A673 (cell line): ENCODE measurements around the gene PLA2G4F. TPM values are rescaled to one million over a fixed set of nuclear protein-coding genes. Genes with fewer than 3 reads are reported as not detected.
A peak's percentile ranks its signal among the peaks of the same experiment; 100 is the strongest.

Experiments used
- BruUV-seq: library from RNA; stranded (reverse); fragments of 400-500 nt; replicated peaks from 2 replicates; lab custom pipeline; 2021; lab: Mats Ljungman, UMichigan
- CTCF ChIA-PET: fragments of 300-600 bp; sonication (Branson Sonifier 250); formaldehyde crosslinking; loops from one replicate; lab custom pipeline; 2022; ENCODE audit warnings: antibody characterized with exemption; lab: Charles Lee
- POLR2A ChIA-PET: fragments of 300-600 bp; sonication (Branson Sonifier 250); formaldehyde crosslinking; loops from one replicate; lab custom pipeline; 2022; ENCODE audit warnings: antibody characterized with exemption; ENCODE audit not compliant: low non-redundant PET; lab: Charles Lee
- DNase-seq: peaks from one replicate; pipeline ENCODE4 v3.0.0-alpha.2; 2015; ENCODE audit warnings: low spot score
- H3K27ac ChIP-seq: fragments of 200-600 bp; sonication (generic); 2 replicates; pipeline ENCODE4 v1.5.1; 2016; ENCODE audit warnings: mixed run types, low read depth, mild to moderate bottlenecking, mixed read lengths, antibody characterized with exemption, low read length; ENCODE audit not compliant: poor library complexity, severe bottlenecking
- H3K27me3 ChIP-seq: fragments of 200-600 bp; sonication (generic); replicated peaks from 2 replicates; pipeline ENCODE4 v1.6.1; 2017; ENCODE audit warnings: mixed run types, low read depth, mild to moderate bottlenecking, mixed read lengths, antibody characterized with exemption, low read length; ENCODE audit not compliant: insufficient read depth, poor library complexity
- H3K36me3 ChIP-seq: fragments of 200-600 bp; sonication (generic); 2 replicates; pipeline ENCODE4 v1.6.1; 2016; ENCODE audit warnings: mixed run types, mild to moderate bottlenecking, mixed read lengths, antibody characterized with exemption, low read length; ENCODE audit not compliant: insufficient read depth, poor library complexity, severe bottlenecking
- H3K4me1 ChIP-seq: fragments of 200-600 bp; sonication (generic); 2 replicates; pipeline ENCODE4 v1.6.1; 2017; ENCODE audit warnings: mixed run types, mild to moderate bottlenecking, mixed read lengths, antibody characterized with exemption, low read length; ENCODE audit not compliant: insufficient read depth, poor library complexity, severe bottlenecking
- H3K4me3 ChIP-seq: fragments of 200-600 bp; sonication (generic); 2 replicates; pipeline ENCODE4 v1.5.1; 2016; ENCODE audit warnings: low read depth, mixed run types, mild to moderate bottlenecking, mixed read lengths, low read length; ENCODE audit not compliant: poor library complexity, severe bottlenecking
- H3K9me3 ChIP-seq: fragments of 200-600 bp; sonication (generic); 2 replicates; pipeline ENCODE4 v1.6.1; 2016; ENCODE audit warnings: mixed run types, low read depth, mild to moderate bottlenecking, mixed read lengths, antibody characterized with exemption, low read length; ENCODE audit not compliant: poor library complexity, severe bottlenecking
- EZH2 ChIP-seq: fragments of 200-600 bp; sonication (generic); IDR thresholded peaks from 2 replicates; pipeline ENCODE4 v1.6.1; 2017; ENCODE audit warnings: borderline replicate concordance, low read depth, mild to moderate bottlenecking, mixed read lengths, antibody characterized with exemption, low read length; ENCODE audit not compliant: poor library complexity, severe bottlenecking
- intact Hi-C: fragments of 100-400 bp; cut with micrococcal nuclease; formaldehyde crosslinking; loops from one replicate; pipeline ENCODE4 v1.10.0; 2022; ENCODE audit not compliant: unreplicated experiment
- total RNA-seq: library from RNA; stranded (reverse); gene quantifications from 2 replicates; pipeline ENCODE4 v1.2.3, GENCODE V29; 2021
- TF ChIP-seq, protein P1 (sequence below): fragments of 300-800, 200-600 bp; sonication (generic); conservative IDR thresholded peaks from 2 replicates; pipeline ENCODE4 v1.5.1; 2017; ENCODE audit warnings: low read depth, mild to moderate bottlenecking, antibody characterized with exemption, low read length, moderate library complexity, mixed read lengths

The PLA2G4F gene
- total RNA-seq, 1 experiment from 2014 or later = not detected

DNA sequence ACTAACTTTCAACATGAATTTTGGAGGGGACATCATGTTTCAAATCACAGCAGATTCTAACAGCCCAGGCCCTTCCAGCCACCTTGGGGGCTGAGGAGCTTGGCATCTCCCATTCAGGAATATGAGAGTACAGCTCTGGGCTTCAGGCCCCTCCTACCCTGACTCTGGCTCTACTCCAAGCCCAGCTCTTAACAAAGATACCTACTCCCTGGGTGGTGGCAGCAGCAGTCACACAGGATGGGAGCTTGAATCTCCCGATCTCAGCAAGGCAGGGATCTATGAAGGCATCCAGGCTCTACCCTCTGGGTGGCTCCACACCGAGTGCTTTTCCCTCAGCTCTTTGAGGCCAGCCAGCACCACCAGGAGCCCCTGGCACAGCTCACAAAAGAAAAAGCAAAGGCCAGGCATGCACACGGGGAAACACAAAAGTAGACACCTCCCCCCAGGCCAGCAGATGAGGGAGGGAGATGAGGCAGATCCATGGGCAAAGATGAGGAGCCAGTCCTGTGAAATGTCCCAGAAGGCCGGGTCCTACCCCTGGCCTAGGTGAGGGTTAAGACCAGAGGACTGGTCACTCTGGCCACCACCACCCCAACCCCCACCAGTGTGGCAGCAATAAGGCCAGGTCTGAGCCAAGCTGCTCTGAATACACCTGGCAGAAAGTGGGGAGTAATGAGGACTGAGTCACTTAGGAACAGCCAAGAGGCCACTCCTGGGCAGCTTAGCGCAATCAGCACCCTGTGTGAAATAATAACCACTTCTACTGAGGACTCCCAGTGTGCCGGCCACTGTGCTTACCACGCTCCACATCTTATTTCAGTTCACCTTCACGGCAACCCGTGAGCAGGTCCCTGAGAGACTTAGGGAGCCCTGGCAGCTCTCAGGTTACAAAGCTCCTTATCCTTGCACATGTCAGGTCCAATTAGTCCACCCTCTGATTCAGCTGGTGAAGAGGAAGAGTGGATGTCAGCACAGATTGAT, 24.3 kb downstream of the PLA2G4F start:
- DNase-seq = peak; percentile 71
- Histone ChIP-seq H3K27me3 (no peaks in the 10 kb centered on the region), H3K4me3 (no peak overlapping the region), H3K9me3 (no peaks in the 10 kb centered on the region), H3K27ac (no peak overlapping the region), H3K4me1 (peaks cover 18% of the 10 kb centered on the region), H3K36me3 (no peaks in the 10 kb centered on the region)
- no TSS peak for BruUV-seq
- ChIA-PET CTCF (interaction anchor here (1.2 kb wide), 1 partner anchor 64 kb away, joined by 3 read pairs; no protein-coding TSS in a partner anchor), POLR2A (no interaction called here)
- TF ChIP-seq, protein P1, sequence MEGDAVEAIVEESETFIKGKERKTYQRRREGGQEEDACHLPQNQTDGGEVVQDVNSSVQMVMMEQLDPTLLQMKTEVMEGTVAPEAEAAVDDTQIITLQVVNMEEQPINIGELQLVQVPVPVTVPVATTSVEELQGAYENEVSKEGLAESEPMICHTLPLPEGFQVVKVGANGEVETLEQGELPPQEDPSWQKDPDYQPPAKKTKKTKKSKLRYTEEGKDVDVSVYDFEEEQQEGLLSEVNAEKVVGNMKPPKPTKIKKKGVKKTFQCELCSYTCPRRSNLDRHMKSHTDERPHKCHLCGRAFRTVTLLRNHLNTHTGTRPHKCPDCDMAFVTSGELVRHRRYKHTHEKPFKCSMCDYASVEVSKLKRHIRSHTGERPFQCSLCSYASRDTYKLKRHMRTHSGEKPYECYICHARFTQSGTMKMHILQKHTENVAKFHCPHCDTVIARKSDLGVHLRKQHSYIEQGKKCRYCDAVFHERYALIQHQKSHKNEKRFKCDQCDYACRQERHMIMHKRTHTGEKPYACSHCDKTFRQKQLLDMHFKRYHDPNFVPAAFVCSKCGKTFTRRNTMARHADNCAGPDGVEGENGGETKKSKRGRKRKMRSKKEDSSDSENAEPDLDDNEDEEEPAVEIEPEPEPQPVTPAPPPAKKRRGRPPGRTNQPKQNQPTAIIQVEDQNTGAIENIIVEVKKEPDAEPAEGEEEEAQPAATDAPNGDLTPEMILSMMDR = no peak
- no peak for TF ChIP-seq EZH2
- intact Hi-C loops = loop anchor here (5.0 kb wide), 2 partner anchors 50 to 145 kb away; no protein-coding TSS in a partner anchor

DNA sequence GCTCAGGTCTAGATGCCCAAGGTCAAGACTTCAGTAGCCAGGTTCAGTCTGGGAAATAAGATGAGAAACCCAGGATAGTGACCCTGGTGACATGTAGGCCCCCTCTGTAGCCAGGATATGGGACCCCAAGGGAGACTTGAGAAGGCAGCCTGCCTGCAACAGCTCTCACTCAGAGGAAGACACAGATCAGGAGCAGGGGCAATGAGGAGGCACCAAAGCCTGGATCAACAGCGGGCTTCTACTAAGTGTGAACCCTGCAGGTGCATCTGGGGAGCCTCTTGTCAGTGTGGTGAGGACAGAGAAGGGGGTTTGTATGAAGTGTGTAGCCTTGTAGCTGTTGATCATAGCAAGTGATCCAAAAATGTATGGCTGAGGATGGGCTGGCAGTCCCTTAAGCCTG, 25.4 kb downstream of the PLA2G4F start:
- Histone ChIP-seq H3K9me3 (no peaks in the 10 kb centered on the region), H3K4me3 (no peak overlapping the region), H3K27me3 (no peaks in the 10 kb centered on the region), H3K36me3 (no peaks in the 10 kb centered on the region), H3K4me1 (peaks cover 18% of the 10 kb centered on the region), H3K27ac (no peak overlapping the region)
- CTCF ChIA-PET = no interaction called here
- no TSS peak for BruUV-seq
- TF ChIP-seq EZH2 = no peak
- TF ChIP-seq, protein P1 = no peak
- DNase-seq = no peak
- intact Hi-C loops = loop anchor here (5.0 kb wide), 2 partner anchors 49 to 144 kb away; no protein-coding TSS in a partner anchor
- POLR2A ChIA-PET = no interaction called here

DNA sequence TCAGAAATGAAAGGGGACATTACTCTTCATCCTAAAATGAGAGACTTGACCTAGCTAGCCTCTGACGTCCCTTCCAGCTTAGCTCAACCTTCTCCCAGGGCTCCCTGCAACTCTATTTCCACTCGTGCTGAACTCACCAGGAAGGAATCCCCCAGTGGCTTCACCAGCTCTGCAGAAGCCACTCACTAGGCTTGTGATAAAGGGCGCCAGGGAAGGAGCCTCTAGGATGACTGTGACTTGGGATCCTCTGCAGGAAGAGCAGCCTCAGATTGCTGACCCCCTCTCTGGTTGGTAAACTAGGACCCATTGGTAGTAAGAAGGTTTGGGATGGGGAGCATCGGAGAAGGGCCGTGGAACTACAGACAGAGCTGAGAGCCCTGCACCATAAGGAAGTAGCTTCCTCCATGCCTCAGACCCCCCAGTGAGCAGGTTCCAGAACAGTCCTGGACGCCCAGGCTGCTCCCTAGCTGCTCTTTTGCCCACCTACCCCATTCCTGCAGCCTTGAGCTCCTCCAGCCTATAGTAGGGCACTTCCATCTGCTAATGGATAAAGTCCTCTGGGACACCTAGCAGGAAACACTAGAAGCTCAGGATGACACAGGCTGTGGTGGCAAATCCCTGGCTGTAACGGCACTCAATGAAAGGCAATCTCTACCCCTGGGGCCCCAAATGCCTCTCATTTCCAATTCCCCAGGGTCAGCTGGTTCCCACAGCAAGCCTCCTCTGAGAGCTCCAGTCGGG, 26.0 kb downstream of the PLA2G4F start:
- no peaks in the 10 kb centered on the region for H3K27me3 ChIP-seq
- H3K36me3 ChIP-seq = no peaks in the 10 kb centered on the region
- CTCF ChIA-PET = interaction anchor here (0.6 kb wide), 1 partner anchor 38 kb away, joined by 3 read pairs; no protein-coding TSS in a partner anchor
- no peaks in the 10 kb centered on the region for H3K9me3 ChIP-seq
- BruUV-seq = no TSS peak
- no peak for DNase-seq
- H3K4me1 ChIP-seq = peaks cover 18% of the 10 kb centered on the region
- no peak for TF ChIP-seq EZH2
- TF ChIP-seq, protein P1 = no peak
- H3K27ac ChIP-seq = no peak overlapping the region
- no peak overlapping the region for H3K4me3 ChIP-seq
- POLR2A ChIA-PET = no interaction called here
- intact Hi-C loops = loop anchor here (5.0 kb wide), 2 partner anchors 48 to 143 kb away; no protein-coding TSS in a partner anchor
